T-helper 22 cell (primary cell): ENCODE data around the gene CHRNA10.
"Not testable (repeated sequence)": the region's sequence is repeated elsewhere in the genome, so short reads cannot be mapped to it uniquely, and the experiment has no call there.

Source experiments
- DNase-seq: peaks from one replicate; pipeline ENCODE4 v3.0.0-alpha.2; 2020; ENCODE audit warnings: low read depth

The CHRNA10 gene

GRCh38 chr11:3665336-3666022 is 5.7 kb downstream of the CHRNA10 start:
- no peak for DNase-seq

- no peak for DNase-seq
Observed at GRCh38 chr11:3664032-3664630, 7.1 kb downstream of the CHRNA10 start.

GRCh38 chr11:3662856-3663255 is 8.3 kb downstream of the CHRNA10 start:
- no peak for DNase-seq

- DNase-seq, result no peak
Observed at GRCh38 chr11:3660960-3661359, 10.2 kb downstream of the CHRNA10 start.

GRCh38 chr11:3659595-3660515 is 11.3 kb downstream of the CHRNA10 start:
- DNase-seq, result no peak

GRCh38 chr11:3658252-3658651 is 12.9 kb downstream of the CHRNA10 start:
- DNase-seq, result no peak

GRCh38 chr11:3657331-3657730 is 13.9 kb downstream of the CHRNA10 start:
- not testable (repeated sequence) for DNase-seq

- no peak for DNase-seq
Observed at GRCh38 chr11:3655547-3655946, 15.6 kb downstream of the CHRNA10 start.

- not testable (repeated sequence) for DNase-seq
Observed at GRCh38 chr11:3652514-3652913, 18.7 kb downstream of the CHRNA10 start.

- DNase-seq, result not testable (repeated sequence)
Observed at GRCh38 chr11:3649374-3649773, 21.8 kb downstream of the CHRNA10 start.

GRCh38 chr11:3648843-3649242 is 22.3 kb downstream of the CHRNA10 start:
- DNase-seq, result not testable (repeated sequence)

GRCh38 chr11:3645552-3645951 is 25.6 kb downstream of the CHRNA10 start:
- DNase-seq, result no peak

- DNase-seq, result no peak
Observed at GRCh38 chr11:3644817-3645235, 26.4 kb downstream of the CHRNA10 start, which contains the start of gene ART1. Gene ART1 (plus strand): TSS chr11:3645128. CDS start chr11:3659214, 14,086 bp downstream.

- not testable (repeated sequence) for DNase-seq
Observed at GRCh38 chr11:3643102-3643546, 28.1 kb downstream of the CHRNA10 start.

- peak; percentile 56 for DNase-seq
Observed at GRCh38 chr11:3642071-3642951, 28.9 kb downstream of the CHRNA10 start.

- DNase-seq, result no peak
Observed at GRCh38 chr11:3641701-3642070, 29.5 kb downstream of the CHRNA10 start, which contains the start of gene ART5. Gene ART5 (minus strand): TSS chr11:3641992. CDS start chr11:3641862, 130 bp downstream.

GRCh38 chr11:3641191-3641590 is 30.0 kb downstream of the CHRNA10 start:
- DNase-seq, result no peak

GRCh38 chr11:3639841-3640240 is 31.3 kb downstream of the CHRNA10 start:
- no peak for DNase-seq

- no peak for DNase-seq
Observed at GRCh38 chr11:3638513-3638912, 32.7 kb downstream of the CHRNA10 start.

GRCh38 chr11:3637201-3637600 is 34.0 kb downstream of the CHRNA10 start:
- DNase-seq, result no peak

GRCh38 chr11:3635641-3636375 is 35.4 kb downstream of the CHRNA10 start:
- no peak for DNase-seq
